Activated CD4-positive, alpha-beta memory T cell treated with anti-CD3 and anti-CD28 coated beads for 36 hours (primary cell): ENCODE measurements around the gene TMEM134. TPM values are rescaled to one million over a fixed set of nuclear protein-coding genes. Genes with fewer than 3 reads are reported as not detected.
A peak's percentile ranks its signal among the peaks of the same experiment; 100 is the strongest.

Source experiments
- CTCF ChIA-PET: fragments of 350-600 bp; sonication (Branson Sonifier 250); formaldehyde crosslinking; loops from one replicate; lab custom pipeline; 2021; ENCODE audit warnings: antibody characterized with exemption, inconsistent platforms; lab: Charles Lee
- POLR2A ChIA-PET: fragments of 350-600 bp; sonication (Branson Sonifier 250); formaldehyde crosslinking; loops from one replicate; lab custom pipeline; 2021; ENCODE audit warnings: antibody characterized with exemption; lab: Charles Lee
- DNase-seq: peaks from one replicate; pipeline ENCODE4 v3.0.0-alpha.2; 2020
- H3K27ac Mint-ChIP-seq: one replicate; pipeline ENCODE4 v1.8.0; 2021; ENCODE audit warnings: mixed read lengths
- H3K27me3 Mint-ChIP-seq: one replicate; pipeline ENCODE4 v1.8.0; 2021; ENCODE audit warnings: mixed read lengths
- H3K36me3 Mint-ChIP-seq: one replicate; pipeline ENCODE4 v1.8.0; 2021; ENCODE audit warnings: mixed read lengths
- H3K4me1 Mint-ChIP-seq: one replicate; pipeline ENCODE4 v1.8.0; 2021; ENCODE audit warnings: low read depth, mixed read lengths
- H3K4me3 Mint-ChIP-seq: one replicate; pipeline ENCODE4 v1.8.0; 2021; ENCODE audit warnings: mild to moderate bottlenecking, mixed read lengths
- H3K9me3 Mint-ChIP-seq: one replicate; pipeline ENCODE4 v1.8.0; 2021; ENCODE audit warnings: mixed read lengths
- intact Hi-C: fragments of 100-400 bp; cut with micrococcal nuclease; formaldehyde crosslinking; loops from one replicate; pipeline ENCODE4 v1.15.1; 2023
- total RNA-seq, 2 experiments: library from RNA; stranded (reverse); gene quantifications; one replicate each; pipeline ENCODE4 v1.2.3, GENCODE V29; 2021

TMEM134 gene
- total RNA-seq, 2 experiments from 2014 or later, result 68.2 to 75.2 TPM

DNA sequence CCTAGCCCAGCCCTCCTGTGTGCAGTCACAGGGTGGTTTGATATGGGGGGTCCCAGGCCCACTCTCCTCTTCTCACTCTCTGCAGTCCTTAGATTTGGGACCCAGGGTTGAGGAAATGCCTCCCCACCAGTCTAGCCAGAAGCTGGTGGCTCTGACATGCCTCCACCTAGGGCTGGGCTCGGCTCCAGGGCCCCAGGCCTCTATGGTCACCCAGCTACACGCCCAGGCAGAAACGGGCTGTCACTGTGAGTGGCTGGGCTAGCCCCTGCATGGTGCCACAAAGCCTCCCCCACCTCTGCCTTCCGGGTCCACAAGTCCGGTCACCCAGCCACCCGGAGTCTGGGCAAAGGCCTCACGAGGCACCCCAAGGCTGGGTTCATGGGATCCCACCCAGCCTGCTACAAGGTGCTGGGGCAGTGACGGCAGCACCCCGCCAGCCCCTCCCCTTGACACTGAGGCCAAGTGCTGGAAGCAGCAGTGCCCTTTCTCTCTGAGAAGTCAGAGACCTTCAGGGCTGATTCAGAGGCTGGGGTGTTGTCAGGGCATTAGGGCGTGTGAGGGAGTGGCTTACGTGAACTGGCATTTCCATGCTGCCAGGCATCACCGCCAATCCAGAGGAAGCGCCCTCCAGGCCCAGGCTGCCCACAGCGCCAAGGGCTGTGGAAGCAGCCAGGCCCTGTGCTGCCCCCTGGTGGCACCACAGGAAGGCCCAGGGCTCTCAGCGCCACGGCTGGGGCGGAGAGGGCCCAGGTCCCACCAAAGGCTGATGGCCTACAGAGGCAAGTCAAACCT lies 36.8 kb upstream of the TMEM134 start:
- intact Hi-C loops, result loop anchor here (1.0 to 5.0 kb wide), 9 partner anchors 18 to 234 kb away; partner anchors contain the start of genes GSTP1, POLD4 and TMEM134
- Mint-ChIP-seq H3K36me3 (peaks cover 28% of the 10 kb centered on the region), H3K4me1 (peaks cover 47% of the 10 kb centered on the region), H3K27me3 (no peaks in the 10 kb centered on the region), H3K27ac (peak overlapping the region; percentile 98), H3K4me3 (peak overlapping the region; percentile 90), H3K9me3 (no peaks in the 10 kb centered on the region)
- ChIA-PET POLR2A (interaction anchor here (0.8 to 2.0 kb wide), 9 partner anchors 17 to 266 kb away, joined by 3 to 21 read pairs (median 3); partner anchors contain the start of genes PTPRCAP and TBC1D10C), CTCF (interaction anchor here (0.6 to 2.8 kb wide), 8 partner anchors 17 to 149 kb away, joined by 4 to 18 read pairs (median 6); partner anchors contain the start of genes AIP, PPP1CA, PTPRCAP and TBC1D10C)
- peak; percentile 97 for DNase-seq

DNA sequence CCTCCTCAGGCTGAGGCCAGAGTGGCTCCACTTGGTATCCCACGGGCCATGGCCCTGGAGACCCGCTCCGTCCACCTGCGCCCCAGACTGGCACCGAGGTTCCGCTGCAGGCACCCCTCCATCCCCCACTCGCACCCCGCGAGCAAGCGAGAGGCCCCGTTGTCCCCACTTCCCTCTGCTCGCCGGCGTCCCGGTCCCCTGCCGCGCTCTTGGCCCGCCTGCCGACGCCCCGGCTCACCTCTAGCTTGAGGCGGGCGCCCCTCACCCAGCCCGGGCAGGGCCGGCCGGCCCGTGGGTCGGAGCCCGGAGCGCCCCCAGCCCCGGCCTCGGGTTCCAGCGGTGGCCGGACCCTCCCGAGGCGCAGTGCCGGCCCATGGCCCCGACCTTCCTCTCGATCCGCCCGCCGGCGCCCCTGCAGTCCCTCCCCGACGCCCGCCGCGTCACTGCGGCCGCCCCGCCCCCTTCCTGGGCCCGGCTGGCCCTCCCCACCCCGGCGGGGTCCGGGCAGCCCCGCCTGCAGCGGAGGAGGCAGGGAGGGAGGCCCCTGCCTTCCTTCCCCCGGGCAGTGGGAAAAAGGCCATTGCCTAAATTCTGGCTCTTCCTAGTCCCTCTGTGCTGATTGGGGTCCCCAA lies 36.0 kb upstream of the TMEM134 start, which contains the start of gene PITPNM1:
Gene PITPNM1 (minus strand): TSS at position 414 of the 632 bp plus-strand sequence. CDS start 1,183 bp downstream, outside the sequence.
- peak within 1 kb of the TSS; percentile 98 for H3K27ac Mint-ChIP-seq
- peak within 1 kb of the TSS; percentile 90 for H3K4me3 Mint-ChIP-seq
- DNase-seq, result peak; percentile 86
- peaks cover 36% of the 10 kb centered on the region for H3K36me3 Mint-ChIP-seq
- H3K9me3 Mint-ChIP-seq, result no peaks in the 10 kb centered on the region
- intact Hi-C loops, result loop anchor here (1.0 to 5.0 kb wide), 3 partner anchors 66 to 233 kb away; partner anchors contain the start of gene GSTP1
- POLR2A ChIA-PET, result interaction anchor here (0.8 to 2.0 kb wide), 9 partner anchors 16 to 265 kb away, joined by 3 to 21 read pairs (median 3); partner anchors contain the start of genes PTPRCAP and TBC1D10C
- H3K27me3 Mint-ChIP-seq, result no peaks in the 10 kb centered on the region
- CTCF ChIA-PET, result interaction anchor here (0.6 to 2.8 kb wide), 8 partner anchors 17 to 154 kb away, joined by 4 to 18 read pairs (median 6); partner anchors contain the start of genes AIP, PPP1CA, PTPRCAP and TBC1D10C
- H3K4me1 Mint-ChIP-seq, result peaks cover 51% of the 10 kb centered on the region

DNA sequence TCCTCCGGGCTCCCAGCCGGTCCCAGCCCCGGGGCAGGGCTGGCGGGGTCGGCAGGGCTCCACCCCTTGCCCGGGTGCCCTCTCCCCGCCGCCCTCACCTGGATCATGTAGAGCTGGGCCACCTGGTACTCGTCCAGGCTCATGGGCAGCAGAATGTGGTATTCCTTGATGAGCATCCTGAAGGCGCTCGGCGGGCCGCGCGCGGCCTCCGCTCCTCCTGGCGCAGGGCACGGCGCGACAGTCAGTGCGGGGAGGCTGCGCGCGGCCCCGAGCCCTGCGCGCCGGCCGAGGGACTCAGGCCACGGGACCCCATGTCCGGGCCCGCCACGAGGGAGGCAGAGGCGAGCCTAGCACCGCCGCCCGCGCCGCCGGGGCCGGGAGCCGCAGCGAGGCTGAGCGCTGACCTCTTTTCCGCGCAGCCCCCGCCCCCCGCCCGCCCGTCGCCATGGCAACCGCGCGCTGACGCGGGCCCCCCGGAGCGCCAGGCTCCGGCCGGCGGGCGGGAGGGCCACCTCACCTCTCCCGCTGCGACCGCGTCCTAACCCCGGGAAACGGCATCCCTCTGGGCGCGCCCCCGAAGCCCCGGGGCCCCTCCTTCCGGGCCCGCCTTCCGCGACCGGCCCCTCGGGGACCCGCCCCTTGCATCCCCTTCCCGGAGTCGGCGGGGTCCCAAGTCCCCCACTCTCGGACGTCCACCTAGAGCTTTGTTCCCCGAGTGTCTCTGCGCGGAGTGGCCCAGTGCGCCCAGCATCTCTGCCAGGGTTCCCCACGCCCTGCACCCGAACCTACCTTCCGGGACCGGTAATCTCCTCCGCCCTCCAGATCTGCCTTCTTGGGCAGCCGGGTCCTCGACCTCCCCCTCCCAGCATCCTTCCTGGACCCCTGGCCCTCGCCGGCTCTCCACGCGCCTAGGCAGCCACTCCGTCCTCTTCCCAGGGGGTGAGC lies 35.2 kb upstream of the TMEM134 start:
- Mint-ChIP-seq H3K9me3 (no peaks in the 10 kb centered on the region), H3K4me3 (peak overlapping the region; percentile 90), H3K27ac (peak overlapping the region; percentile 84), H3K4me1 (peaks cover 51% of the 10 kb centered on the region), H3K36me3 (peaks cover 38% of the 10 kb centered on the region), H3K27me3 (no peaks in the 10 kb centered on the region)
- CTCF ChIA-PET, result interaction anchor here (0.8 to 2.8 kb wide), 5 partner anchors 36 to 153 kb away, joined by 3 to 18 read pairs (median 5); partner anchors contain the start of genes PPP1CA and PTPRCAP
- peak; percentile 51 for DNase-seq
- intact Hi-C loops, result no loop called here
- POLR2A ChIA-PET, result interaction anchor here (0.7 to 2.0 kb wide), 3 partner anchors 15 to 264 kb away, joined by 3 to 21 read pairs (median 4); no protein-coding TSS in a partner anchor

DNA sequence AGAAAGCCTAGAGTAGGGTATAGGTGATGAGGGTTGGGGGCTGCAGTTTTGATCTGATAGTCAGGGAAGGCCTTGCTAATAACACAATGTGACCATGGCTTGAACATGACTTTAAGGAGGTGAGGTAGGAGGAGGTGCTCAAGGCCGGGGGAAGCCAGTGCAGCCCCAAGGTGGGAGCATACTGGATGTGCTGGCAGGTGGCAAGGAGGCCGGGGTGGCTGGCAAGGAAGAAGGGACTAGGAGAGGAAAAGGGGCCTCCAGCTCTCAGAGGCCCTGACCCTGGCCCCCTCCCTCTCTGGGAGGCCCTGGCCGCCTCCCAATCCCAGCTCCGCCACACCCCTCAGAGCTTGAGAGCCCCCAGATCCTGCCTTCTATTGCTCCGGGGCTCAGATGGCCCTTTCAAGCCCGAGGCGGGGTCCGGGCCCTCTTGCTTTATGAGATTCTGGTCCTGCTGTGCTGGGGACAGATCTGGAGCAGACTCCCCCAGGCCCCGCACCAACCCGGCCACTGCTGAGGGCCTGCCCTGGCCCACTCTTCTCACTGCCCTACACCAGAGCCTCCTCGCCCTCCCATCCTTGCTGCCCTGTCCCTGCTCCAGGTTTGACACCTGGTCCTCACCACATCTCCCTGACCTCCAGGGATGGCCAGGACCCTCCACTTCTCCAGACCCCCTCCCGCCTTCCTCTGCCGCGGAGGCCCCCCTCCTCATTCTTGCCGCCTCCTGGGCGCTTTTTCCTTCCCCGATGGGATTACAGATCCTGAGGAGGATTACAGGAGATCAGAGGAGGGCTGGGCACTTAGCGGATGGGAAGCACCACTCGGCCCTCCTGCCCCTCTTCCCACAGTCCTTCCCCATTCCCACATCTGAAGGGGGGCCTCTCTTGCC lies 34.3 kb upstream of the TMEM134 start:
- POLR2A ChIA-PET, result no interaction called here
- peaks cover 44% of the 10 kb centered on the region for H3K4me1 Mint-ChIP-seq
- H3K36me3 Mint-ChIP-seq, result peaks cover 38% of the 10 kb centered on the region
- H3K9me3 Mint-ChIP-seq, result no peaks in the 10 kb centered on the region
- H3K4me3 Mint-ChIP-seq, result peak overlapping the region; percentile 68
- intact Hi-C loops, result no loop called here
- CTCF ChIA-PET, result interaction anchor here (0.8 kb wide), 1 partner anchor 147 kb away, joined by 3 read pairs; no protein-coding TSS in a partner anchor
- H3K27me3 Mint-ChIP-seq, result no peaks in the 10 kb centered on the region
- peak overlapping the region; percentile 34 for H3K27ac Mint-ChIP-seq
- DNase-seq, result no peak

DNA sequence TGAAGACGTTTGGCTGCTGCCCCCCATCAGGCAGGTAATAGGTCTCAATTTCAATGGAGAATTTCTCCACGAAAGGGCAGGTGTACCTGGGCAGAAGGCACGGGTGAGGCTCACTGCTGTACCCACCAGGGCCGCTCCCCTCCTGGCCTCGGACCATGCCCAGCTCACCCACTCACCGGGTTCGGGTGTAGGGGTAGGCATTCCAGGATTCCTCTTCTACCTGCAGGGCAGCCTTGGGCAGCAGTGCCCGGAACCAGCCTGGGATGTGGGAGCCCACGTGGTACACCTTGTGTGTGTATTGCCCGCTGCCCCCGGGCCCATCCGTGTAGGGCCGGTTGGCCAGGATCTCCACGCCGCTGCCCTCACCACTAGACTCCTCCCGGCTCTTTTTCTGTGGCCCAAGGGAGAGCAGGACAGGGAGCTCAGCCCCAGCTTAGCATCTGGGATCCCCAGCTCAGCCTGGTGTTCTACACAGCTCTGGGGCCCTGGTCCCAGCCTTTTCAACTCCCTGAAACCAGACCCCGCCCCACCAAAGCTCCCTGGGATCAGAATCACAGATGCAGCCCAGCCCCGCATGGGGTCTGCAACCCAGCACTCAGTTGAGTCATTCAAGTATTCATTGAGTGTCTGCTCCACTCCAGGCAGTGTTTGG lies 33.4 kb upstream of the TMEM134 start:
- no peak overlapping the region for H3K27ac Mint-ChIP-seq

DNA sequence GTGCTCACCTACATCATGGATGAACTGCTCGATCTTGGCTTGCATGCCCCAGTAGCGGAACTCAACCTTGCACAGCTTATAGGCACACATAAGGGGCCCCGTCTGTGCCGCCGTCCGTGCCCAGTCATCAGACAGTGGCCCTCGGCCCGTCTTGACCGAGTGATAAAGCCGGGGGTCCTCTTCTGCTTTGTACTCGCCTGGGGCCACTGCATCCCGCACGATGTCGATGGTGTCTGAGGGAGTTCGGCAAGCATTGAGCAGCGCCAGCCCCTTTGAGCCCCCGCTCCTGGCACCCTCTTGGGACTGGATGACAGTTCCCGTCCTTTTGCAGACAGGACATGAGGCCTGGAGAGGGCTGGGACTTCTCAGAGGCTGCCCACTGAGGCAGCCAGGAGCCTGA lies 32.8 kb upstream of the TMEM134 start:
- H3K27me3 Mint-ChIP-seq, result no peaks in the 10 kb centered on the region
- CTCF ChIA-PET, result no interaction called here
- H3K27ac Mint-ChIP-seq, result no peak overlapping the region
- intact Hi-C loops, result no loop called here
- H3K9me3 Mint-ChIP-seq, result no peaks in the 10 kb centered on the region
- peaks cover 48% of the 10 kb centered on the region for H3K36me3 Mint-ChIP-seq
- peaks cover 40% of the 10 kb centered on the region for H3K4me1 Mint-ChIP-seq
- POLR2A ChIA-PET, result no interaction called here
- H3K4me3 Mint-ChIP-seq, result no peak overlapping the region
- no peak for DNase-seq

More for the DNA sequence above, 33.4 kb upstream of the TMEM134 start:
- no peaks in the 10 kb centered on the region for H3K9me3 Mint-ChIP-seq
- H3K4me3 Mint-ChIP-seq, result peak overlapping the region; percentile 68
- POLR2A ChIA-PET, result no interaction called here
- peaks cover 46% of the 10 kb centered on the region for H3K36me3 Mint-ChIP-seq
- intact Hi-C loops, result no loop called here
- peaks cover 44% of the 10 kb centered on the region for H3K4me1 Mint-ChIP-seq
- H3K27me3 Mint-ChIP-seq, result no peaks in the 10 kb centered on the region
- CTCF ChIA-PET, result no interaction called here
- DNase-seq, result no peak

DNA sequence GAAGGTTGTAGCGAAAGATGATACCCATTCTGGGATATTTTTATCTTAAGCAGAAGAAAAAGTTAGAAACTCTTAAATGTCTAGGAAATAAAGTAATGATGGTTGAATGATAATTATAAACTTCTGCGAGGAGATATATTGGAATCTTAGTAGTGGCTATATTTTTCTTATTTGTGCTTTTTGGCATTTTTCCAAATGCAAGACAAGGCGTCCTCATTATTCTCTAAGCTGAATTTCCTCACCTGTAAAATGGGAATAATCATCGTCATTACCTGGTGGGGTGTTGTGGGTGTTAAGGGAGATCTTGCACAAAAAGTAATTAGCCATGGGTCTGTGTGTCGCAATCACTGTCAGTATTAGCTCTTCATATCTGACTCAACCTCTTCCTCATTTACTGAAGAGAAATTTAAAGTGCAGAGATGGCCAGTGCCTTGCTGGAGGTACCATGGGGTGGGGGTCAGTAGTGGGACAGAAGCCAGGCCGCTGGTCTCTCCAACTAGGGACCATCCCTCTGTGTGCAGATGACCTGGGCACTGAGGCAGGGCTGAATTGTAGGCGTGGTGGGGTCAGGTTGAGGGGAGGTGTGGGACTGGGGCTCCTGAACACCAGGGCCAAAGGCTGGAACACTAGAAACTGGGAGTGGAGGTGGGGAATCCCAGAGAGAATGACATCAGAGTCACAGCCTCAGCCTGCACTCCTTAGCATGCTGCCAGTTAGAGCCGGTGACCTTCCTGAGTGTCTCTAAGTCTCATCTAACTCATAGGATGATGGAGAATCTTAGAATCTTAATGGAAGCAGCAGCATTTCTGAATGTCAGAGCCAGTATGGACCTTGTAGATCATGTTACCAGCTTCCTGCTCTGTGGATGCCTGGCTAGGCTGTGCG lies 32.0 kb upstream of the TMEM134 start:
- Mint-ChIP-seq H3K4me1 (peaks cover 32% of the 10 kb centered on the region), H3K27ac (peak overlapping the region; percentile 39), H3K36me3 (peaks cover 47% of the 10 kb centered on the region), H3K4me3 (no peak overlapping the region), H3K27me3 (no peaks in the 10 kb centered on the region), H3K9me3 (no peaks in the 10 kb centered on the region)
- intact Hi-C loops, result no loop called here
- no peak for DNase-seq
- ChIA-PET POLR2A (no interaction called here), CTCF (no interaction called here)

DNA sequence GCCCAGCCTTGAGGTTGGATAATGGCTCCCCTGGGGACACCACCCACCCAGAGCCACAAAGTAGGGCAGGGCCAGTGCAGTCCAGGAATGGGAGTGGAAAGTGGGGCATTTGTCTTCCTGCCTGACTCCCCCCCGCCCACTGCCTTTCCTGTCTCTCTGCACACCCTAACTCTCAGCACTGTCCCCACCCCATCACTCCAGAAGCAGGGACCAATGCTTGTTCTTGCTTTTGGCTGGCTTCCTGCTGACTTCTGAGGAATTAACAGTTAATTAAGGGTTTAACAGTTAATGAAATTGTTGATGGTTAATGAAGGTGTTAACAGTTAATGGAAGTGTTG lies 31.4 kb upstream of the TMEM134 start:
- CTCF ChIA-PET, result interaction anchor here (0.8 kb wide), 1 partner anchor 149 kb away, joined by 4 read pairs; no protein-coding TSS in a partner anchor
- H3K27ac Mint-ChIP-seq, result no peak overlapping the region

DNA sequence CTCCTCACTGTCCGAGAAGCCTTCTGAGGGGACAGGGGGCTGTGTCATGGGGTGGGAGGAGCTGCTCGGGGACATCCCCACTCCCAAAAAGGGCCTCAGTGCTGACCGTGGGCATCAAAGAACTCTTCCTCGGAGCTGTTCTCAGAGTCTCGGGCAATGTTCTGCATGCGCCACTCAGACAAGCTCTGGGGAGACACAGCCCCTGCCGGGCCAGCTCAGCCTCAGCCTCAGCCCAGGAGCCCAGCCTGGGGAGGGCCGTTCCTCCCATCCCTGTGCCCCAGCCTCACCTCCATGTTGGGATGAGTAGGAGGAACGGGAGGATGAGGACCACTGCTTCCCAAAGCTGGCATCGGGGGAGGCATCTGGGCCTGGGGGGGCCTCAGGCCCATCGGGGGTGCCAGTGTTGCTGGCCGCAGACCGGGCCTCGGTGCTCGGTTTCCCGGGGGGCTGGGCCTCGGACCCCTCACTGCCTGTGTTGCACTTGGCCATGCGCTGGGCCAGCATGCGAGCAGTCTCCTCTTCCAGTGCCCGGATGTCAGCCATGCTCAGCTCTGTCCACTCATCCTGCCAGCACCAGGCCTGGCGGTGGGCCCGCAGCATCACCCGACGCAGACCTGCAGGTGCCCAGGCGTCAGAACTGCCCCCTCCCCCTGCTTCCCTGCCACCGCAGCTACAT lies 30.9 kb upstream of the TMEM134 start:
- ChIA-PET POLR2A (no interaction called here), CTCF (interaction anchor here (0.8 kb wide), 1 partner anchor 148 kb away, joined by 4 read pairs; no protein-coding TSS in a partner anchor)
- Mint-ChIP-seq H3K36me3 (peaks cover 49% of the 10 kb centered on the region), H3K27me3 (no peaks in the 10 kb centered on the region), H3K4me1 (peaks cover 28% of the 10 kb centered on the region), H3K9me3 (no peaks in the 10 kb centered on the region), H3K4me3 (no peak overlapping the region), H3K27ac (peak overlapping the region; percentile 42)
- no peak for DNase-seq
- intact Hi-C loops, result no loop called here

More for the DNA sequence above, 31.4 kb upstream of the TMEM134 start:
- Mint-ChIP-seq H3K9me3 (no peaks in the 10 kb centered on the region), H3K27me3 (no peaks in the 10 kb centered on the region), H3K4me3 (no peak overlapping the region), H3K4me1 (peaks cover 29% of the 10 kb centered on the region), H3K36me3 (peaks cover 49% of the 10 kb centered on the region)
- POLR2A ChIA-PET, result no interaction called here
- intact Hi-C loops, result no loop called here
- no peak for DNase-seq
